HG03103 (cell line): ENCODE measurements around the gene SH3PXD2A.

ENCODE experiments used
- ATAC-seq: cut with Tn5 transposase; IDR thresholded peaks from one replicate; pipeline ENCODE4 v1.9.1; 2021; ENCODE audit warnings: low read depth; ENCODE audit not compliant: unreplicated experiment

The SH3PXD2A gene

GRCh38 chr10:103836273-103836672 lies 19.1 kb downstream of the SH3PXD2A start:
- no peak for ATAC-seq

DNA sequence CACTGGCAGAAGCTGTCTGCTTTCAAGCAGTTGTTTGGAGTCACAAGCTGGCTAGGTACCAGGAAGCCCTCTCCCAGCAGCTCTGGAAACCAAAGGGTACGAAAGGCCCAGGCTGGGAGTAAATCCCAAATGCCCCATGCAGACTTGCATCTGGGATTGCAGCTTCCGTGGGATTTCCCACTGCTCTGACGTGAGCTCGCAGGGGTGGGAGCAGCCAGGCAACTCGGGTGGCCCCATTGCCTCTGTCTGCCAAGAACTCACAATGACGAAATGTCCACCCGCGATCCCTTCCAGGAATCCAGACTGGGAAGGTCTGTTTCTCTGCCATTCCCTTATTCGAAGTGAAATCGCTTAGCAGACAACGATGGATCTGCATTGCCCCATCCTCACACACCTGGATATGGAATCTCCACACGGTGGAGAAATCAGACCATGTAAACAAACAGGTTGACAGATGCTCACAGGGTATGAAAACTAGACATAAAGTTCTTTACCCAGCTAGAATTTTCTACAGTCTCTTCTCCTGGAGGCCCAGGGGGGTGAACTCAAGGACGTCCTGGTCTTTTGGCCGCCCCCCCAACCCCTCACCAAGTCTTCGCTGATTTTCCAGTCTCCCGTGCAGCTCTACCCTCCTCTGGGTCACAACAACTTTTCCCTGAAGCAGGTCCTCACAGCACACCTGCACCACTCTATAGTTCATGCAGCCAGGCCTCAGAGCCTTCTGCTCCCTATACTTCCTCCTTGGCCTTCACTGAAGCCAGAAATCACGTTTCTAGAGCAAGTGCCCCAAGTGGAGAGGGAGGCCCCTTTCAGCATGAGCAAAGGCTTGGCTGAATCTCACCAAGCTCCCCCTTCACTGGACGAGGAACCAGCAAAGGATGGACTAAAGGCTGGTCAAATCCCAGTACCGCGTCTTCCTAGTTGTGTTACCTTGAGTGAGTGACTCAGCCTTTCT lies 20.0 kb downstream of the SH3PXD2A start:
- no peak for ATAC-seq

DNA sequence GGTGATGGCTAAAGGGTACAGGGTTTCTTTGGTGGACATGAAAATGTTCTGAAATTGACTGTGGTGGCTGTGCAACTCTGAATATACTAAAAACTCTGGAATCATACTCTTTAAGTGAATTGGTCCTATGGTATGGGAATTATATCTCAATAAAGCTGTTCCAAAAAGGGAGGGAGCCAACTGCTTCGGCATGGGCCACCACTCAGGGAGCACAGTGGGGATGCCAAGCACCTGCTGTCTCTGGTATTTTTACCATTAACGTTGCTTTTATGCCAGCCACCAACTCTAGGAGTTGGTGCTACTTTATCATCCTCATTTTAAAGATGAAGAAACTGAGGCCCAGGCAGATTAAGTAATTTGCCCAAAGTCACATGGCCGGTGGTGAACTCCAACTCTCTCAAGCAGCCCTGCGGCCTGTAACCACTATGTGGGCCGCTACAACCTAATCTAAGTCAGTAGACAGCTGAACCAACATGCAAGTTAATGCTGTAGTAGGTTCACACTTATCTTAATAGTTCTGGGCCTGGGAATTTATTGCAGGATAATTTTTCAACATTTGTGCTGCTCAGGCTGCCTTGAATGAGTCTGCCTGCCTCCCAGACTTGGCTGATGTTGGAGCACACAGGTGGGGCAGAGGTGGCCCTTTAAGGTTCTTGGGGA lies 20.8 kb downstream of the SH3PXD2A start:
- no peak for ATAC-seq

DNA sequence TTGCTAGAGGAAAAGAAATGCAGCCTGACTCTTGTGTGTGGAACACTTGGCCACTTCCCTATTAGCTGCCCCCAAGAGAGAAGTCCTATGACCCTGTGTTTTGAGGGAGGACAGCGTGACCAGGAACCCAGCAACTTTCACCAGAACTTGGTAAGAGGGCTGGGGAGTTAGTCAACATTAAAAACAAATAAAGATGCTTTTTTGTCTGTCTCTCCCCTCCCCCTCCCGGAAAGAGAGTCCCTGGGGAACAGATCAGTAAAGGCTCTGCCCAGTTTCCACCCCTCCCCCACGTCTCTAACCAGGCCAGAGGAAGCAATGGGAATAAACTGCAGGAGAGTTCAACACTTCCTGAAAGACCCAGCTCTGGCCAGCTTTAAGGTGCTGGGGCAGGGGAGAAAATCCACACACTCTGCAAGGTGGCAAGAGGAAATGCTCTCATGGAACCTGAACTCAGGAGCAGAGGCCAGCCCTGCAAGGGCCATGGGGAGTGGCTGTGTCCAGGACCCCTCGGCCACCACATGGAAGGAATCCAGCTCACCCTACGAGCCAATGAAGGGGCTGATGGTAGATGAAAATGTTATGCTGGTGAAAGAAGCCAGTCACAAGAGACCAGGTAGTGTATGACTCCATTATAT lies 21.5 kb downstream of the SH3PXD2A start:
- ATAC-seq = no peak

- ATAC-seq = no peak
These were observed 22.6 kb downstream of the SH3PXD2A start for GRCh38 chr10:103832806-103833205.

GRCh38 chr10:103829838-103830465 lies 25.4 kb downstream of the SH3PXD2A start:
- ATAC-seq = no peak

DNA sequence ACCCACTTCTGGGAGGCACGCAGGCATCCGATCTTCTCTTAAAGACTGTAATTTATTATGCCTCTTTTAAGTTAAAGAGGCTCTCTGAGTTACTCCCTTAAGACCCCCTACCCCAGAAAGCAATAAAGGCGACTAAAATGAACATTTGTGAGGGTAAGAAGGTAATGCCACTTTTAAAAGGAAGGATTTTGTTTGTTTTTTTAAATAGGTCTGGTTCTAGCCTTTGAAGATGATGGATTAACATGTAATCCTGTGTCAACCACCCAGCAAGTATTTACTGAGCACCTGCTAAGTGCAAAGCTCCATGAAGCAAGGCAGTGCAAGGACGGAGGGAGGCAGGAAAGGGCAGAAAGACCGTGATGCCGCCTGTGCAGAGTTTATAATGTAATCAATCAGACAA lies 26.1 kb downstream of the SH3PXD2A start:
- ATAC-seq = no peak

- ATAC-seq = no peak
These were observed 26.7 kb downstream of the SH3PXD2A start for GRCh38 chr10:103828587-103829197.

DNA sequence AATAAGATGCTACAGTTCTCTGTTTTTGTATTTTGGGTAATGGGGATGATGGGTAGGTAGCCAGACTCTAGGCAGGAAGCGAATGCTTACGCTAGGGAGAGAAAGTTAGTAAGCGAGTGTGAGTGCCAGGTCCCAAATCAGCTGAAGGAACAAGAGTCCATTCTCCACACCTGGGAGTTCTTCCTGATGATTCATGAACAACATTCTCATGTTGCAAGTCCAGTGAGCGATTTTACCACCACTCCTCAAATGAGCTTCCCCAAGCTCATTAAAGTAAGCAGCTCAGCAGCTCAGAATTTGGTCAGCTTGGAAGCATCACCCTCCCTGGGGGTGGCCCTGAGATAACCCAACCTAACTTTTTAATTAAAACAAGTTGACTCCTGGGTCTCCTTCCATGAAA lies 27.3 kb downstream of the SH3PXD2A start:
- ATAC-seq = no peak

GRCh38 chr10:103826885-103827284 lies 28.5 kb downstream of the SH3PXD2A start:
- no peak for ATAC-seq

DNA sequence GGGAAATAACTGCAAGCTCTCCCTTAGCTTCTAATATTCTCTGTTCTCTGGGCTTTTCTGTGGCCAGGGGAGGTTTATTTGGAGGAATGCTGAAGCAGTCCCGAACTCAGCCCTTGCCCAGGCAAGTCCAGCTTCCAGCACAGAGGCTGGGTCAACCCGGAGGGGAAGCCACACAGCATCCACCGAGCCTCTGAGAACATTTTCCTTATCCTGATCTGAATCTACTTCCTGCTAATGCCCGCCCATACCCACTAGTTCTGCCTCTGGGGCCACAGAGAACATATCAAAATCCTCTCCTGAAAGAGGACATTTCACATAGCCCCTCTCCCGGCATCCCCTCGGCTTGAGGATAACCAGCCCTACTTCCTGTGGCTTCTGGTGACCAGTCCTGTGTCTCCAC lies 31.1 kb downstream of the SH3PXD2A start:
- ATAC-seq = no peak

DNA sequence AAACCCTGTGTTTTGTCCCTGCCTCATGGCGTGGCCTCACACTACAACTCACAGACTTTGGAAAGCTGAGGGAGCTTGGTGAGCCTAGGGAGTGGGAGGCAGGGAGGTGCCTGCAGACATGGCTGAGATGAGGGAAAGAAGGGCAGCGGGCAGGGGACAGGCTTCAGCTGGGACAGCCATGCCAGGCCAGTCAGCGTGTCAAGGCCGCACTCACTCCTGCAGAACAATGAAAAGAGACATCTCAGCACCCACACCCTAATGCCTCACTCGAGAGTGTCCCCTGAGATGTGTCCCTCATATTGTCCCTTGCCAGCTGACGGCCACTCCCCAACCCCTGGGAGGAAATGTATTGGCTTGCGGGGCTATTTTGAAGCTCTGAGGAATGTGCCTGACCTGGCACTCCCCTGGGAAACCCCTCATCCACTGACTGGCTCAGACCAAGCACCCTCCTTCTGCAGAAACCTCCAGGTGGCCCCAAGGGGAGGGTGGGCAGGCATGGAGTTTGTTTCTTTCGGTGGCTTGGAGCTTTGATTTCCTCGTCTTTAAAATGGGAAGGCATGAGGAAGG lies 31.6 kb downstream of the SH3PXD2A start:
- ATAC-seq = no peak

GRCh38 chr10:103822800-103823199 lies 32.6 kb downstream of the SH3PXD2A start:
- ATAC-seq = no peak

- no peak for ATAC-seq
These were observed 33.2 kb downstream of the SH3PXD2A start for GRCh38 chr10:103822107-103822716.

DNA sequence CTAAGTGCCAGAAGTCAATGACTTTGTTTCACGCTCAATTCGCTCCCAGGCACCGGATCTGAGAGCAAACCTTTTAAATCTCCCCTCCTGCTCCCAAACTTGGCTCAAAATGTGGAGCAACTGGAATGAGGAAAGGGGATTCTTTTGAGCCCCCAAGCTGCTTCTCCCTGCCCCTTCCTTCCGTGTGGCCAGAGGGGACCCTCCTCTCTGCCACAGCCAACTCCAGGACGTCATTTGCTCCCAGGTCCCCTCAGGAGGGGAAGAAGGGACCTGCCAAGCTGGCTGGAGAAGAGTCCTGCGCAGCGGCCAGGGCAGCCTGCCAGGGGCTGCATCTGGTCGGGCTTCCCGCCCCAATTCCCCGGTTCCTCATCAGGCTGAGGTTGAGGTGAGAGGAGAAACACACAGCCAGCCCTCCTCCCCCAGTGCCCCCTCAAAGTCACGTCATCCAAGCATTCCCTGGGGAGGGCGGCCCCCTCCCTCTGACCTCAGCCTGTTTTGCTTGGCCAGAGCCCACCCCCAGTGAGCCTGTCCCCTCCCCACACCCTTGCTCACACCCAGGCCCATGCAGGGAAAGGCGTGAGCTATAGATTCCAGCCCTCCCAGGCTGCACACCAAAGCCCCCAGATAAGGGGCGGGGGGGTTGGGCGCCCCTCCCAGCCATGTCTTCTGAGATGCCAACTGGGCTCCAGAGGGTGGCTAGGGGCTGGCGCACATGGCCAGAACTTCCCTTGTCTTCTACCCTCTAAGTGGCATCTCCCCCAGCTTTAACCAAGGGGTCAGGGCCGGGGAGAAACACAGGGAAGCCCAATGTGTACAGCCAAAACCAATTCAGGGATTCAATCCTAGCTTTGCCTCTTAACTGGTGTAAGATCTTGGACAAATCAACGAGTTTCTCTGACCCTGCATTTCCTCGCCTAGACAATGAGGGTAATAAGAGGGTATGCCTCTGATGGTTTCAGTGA lies 35.0 kb downstream of the SH3PXD2A start:
- ATAC-seq = no peak

- ATAC-seq = no peak
These were observed 35.9 kb downstream of the SH3PXD2A start for GRCh38 chr10:103819493-103819892.

- no peak for ATAC-seq
These were observed 36.5 kb downstream of the SH3PXD2A start for GRCh38 chr10:103818765-103819374.

DNA sequence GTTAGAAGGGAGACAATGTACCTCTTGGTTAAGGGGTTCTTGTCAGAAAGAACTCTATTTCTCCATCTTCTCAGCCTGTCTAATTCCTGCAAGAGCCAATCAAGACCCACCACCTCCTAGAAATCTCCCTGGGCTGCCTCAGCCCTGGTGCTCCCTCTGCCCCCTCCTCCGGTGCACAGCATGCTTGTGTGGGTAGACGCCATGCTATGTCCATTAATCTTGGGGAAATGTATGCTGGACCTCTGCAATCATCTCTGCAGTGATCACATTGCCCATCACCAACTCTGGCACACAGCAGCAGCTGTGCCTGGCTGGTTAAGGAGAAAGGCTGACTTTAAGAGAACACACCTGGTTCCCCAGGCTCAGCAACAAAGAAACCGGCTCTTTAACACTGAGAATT lies 37.3 kb downstream of the SH3PXD2A start:
- ATAC-seq = no peak
